BE2C (cell line): ENCODE results near the gene NDUFA13.
A peak's percentile ranks its signal among the peaks of the same experiment; 100 is the strongest.

Source experiments
- DNase-seq: peaks from one replicate; pipeline ENCODE4 v3.0.0-alpha.2; 2020
- H3K27me3 ChIP-seq: fragments of 250-450 bp; sonication (Bioruptor Pico); 2 replicates; pipeline ENCODE4 v1.5.1; 2020; ENCODE audit warnings: mild to moderate bottlenecking
- H3K36me3 ChIP-seq: fragments of 250-450 bp; sonication (Bioruptor Pico); 2 replicates; pipeline ENCODE4 v1.5.1; 2020; ENCODE audit warnings: mild to moderate bottlenecking
- H3K4me1 ChIP-seq: fragments of 250-450 bp; sonication (Bioruptor Pico); 2 replicates; pipeline ENCODE4 v1.5.1; 2020
- H3K4me3 ChIP-seq: 2 replicates; pipeline ENCODE4 v1.5.1; 2011; ENCODE audit warnings: low read depth, low read length
- H3K9me3 ChIP-seq: fragments of 250-450 bp; sonication (Bioruptor Pico); 2 replicates; pipeline ENCODE4 v1.5.1; 2020
- TF ChIP-seq, protein P1 (sequence below): IDR thresholded peaks from 2 replicates; pipeline ENCODE4 v1.5.1; 2012; ENCODE audit warnings: mild to moderate bottlenecking, low read depth, low read length

Gene NDUFA13

GRCh38 chr19:19489804-19490204 lies 26.2 kb upstream of the NDUFA13 start:
- Histone ChIP-seq H3K4me3 (peak overlapping the region; percentile 23; the same call in 1 of the 2 replicates), H3K4me1 (peaks cover 35% of the 10 kb centered on the region)
- no peak for DNase-seq

DNA sequence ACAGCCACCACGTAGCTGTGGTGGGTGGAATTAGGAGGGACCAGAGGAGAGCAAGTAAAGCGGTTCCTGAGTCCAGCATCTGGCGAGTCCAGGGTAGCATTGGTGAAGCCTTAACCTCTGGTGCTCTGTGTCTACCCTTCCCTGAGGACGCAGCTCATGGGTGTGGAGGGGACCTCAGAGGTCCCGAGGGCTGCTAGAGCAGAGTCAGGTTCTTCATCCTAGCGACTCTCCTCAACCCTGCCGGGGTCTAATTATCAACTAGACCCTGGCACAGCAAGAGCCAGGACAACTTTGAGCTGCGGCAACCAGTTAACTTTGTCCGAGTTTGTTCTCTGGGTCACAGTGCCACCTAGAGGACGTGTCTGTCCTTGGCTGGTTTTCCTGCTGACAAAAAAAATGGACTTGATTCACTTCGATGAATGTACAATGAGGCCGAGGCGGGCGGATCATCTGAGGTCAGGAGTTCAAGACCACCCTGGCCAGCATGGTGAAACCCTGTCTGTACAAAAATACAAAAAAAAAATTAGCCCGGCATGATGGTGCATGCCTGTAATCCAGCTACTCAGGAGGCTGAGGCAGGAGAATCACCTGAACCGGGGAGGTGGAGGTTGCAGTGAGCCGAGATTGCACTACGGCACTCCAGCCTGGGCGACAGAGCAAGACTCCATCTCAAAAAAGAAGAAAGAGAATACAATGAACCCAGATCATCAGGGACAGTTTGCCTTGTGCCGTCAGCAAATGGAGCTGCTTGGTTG lies 25.6 kb upstream of the NDUFA13 start:
- Histone ChIP-seq H3K4me3 (peak overlapping the region; percentile 23; the same call in 1 of the 2 replicates), H3K27me3 (no peaks in the 10 kb centered on the region), H3K36me3 (peaks cover 37% of the 10 kb centered on the region), H3K9me3 (no peaks in the 10 kb centered on the region), H3K4me1 (peaks cover 31% of the 10 kb centered on the region)
- TF ChIP-seq, protein P1, sequence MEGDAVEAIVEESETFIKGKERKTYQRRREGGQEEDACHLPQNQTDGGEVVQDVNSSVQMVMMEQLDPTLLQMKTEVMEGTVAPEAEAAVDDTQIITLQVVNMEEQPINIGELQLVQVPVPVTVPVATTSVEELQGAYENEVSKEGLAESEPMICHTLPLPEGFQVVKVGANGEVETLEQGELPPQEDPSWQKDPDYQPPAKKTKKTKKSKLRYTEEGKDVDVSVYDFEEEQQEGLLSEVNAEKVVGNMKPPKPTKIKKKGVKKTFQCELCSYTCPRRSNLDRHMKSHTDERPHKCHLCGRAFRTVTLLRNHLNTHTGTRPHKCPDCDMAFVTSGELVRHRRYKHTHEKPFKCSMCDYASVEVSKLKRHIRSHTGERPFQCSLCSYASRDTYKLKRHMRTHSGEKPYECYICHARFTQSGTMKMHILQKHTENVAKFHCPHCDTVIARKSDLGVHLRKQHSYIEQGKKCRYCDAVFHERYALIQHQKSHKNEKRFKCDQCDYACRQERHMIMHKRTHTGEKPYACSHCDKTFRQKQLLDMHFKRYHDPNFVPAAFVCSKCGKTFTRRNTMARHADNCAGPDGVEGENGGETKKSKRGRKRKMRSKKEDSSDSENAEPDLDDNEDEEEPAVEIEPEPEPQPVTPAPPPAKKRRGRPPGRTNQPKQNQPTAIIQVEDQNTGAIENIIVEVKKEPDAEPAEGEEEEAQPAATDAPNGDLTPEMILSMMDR: peak; percentile 85
- peak; percentile 85 for DNase-seq

More at GRCh38 chr19:19489804-19490204, 26.2 kb upstream of the NDUFA13 start:
- TF ChIP-seq, protein P1: no peak
- H3K9me3 ChIP-seq: no peaks in the 10 kb centered on the region
- peaks cover 34% of the 10 kb centered on the region for H3K36me3 ChIP-seq
- no peaks in the 10 kb centered on the region for H3K27me3 ChIP-seq

- no peak overlapping the region for H3K4me3 ChIP-seq
- H3K9me3 ChIP-seq: no peaks in the 10 kb centered on the region
- TF ChIP-seq, protein P1: no peak
- DNase-seq: no peak
- H3K27me3 ChIP-seq: no peaks in the 10 kb centered on the region
- peaks cover 26% of the 10 kb centered on the region for H3K4me1 ChIP-seq
- H3K36me3 ChIP-seq: peaks cover 47% of the 10 kb centered on the region
Observed at GRCh38 chr19:19491321-19492025, 24.6 kb upstream of the NDUFA13 start.

DNA sequence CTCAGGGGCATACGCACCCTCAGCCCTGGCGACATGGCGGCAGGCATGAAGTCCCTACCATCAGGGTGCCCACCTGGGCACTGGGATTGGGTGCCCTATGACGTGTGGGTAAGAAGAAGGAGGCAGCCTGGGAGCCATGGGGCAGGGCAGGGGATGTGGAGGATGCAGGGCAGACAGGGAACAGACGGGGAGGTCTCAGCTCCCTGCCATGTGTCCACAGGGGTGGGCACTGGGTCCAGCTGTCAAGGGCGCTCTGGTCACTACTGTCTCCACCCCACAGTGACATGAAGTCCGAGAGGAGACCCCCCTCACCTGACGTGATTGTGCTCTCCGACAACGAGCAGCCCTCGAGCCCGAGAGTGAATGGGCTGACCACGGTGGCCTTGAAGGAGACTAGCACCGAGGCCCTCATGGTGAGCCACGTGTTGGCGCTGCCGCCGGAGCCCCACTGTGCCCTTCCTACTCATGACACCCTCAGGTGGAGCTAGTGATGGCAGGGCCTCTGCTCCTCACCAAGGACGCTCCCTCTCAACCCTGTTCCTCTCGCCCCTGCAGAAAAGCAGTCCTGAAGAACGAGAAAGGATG lies 23.9 kb upstream of the NDUFA13 start:
- Histone ChIP-seq H3K27me3 (no peaks in the 10 kb centered on the region), H3K4me1 (peaks cover 26% of the 10 kb centered on the region), H3K9me3 (no peaks in the 10 kb centered on the region), H3K36me3 (peaks cover 50% of the 10 kb centered on the region), H3K4me3 (no peak overlapping the region)
- DNase-seq: no peak
- TF ChIP-seq, protein P1: no peak

DNA sequence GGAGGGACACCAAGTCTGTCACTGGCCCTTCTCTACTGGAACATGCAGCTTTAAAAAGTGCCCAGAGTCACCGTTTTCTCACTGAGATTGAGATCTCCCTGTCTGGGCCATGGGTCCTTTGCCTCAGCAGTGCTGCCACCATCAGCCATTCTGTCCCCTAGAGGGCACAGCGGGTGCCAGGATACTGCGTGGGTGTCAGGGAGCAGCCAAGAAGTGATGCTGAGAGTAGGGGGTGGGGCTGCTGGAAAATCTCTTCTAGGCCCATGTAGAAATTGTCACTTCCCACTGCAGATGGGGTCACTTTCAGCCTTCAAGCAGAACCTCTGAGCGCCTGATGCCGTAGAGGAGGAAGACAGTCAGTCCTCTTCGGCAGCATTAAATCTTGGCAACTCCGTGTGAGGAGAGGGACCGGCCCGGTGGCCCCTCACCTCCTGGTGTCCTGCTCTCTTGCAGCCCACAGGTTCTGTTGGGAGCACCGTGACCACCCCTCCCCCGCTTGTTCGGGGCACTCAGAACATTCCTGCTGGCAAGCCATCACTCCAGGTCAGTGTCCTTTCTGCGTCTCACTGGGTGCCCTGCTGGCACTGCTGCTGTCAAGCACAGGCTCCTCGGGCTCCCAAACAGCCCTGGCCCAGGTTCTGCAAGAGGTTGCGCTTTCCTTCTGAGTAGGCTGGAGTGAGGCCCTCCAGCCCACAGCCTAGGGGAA lies 22.0 kb upstream of the NDUFA13 start:
- H3K27me3 ChIP-seq: no peaks in the 10 kb centered on the region
- no peak overlapping the region for H3K4me3 ChIP-seq
- H3K36me3 ChIP-seq: peaks cover 68% of the 10 kb centered on the region
- no peak for DNase-seq
- TF ChIP-seq, protein P1: peak; percentile 4; the same call in 1 of the 2 replicates
- no peaks in the 10 kb centered on the region for H3K9me3 ChIP-seq
- peaks cover 10% of the 10 kb centered on the region for H3K4me1 ChIP-seq
